GM23338 (cell line): Measurements from ENCODE around the gene SLC16A9. TPM values are rescaled to one million over a fixed set of nuclear protein-coding genes. Genes with fewer than 3 reads are reported as not detected.

ENCODE experiments used
- ATAC-seq: fragments of 200-7000 bp; cut with Tn5 transposase; 3 replicates; pipeline ENCODE4 v1.9.1; 2020
- DNase-seq: peaks from one replicate; pipeline ENCODE4 v3.0.0-alpha.2; 2015; ENCODE audit warnings: low spot score
- H2AFZ ChIP-seq: fragments of 200-600 bp; sonication (generic); 2 replicates; pipeline ENCODE4 v1.8.0; 2016; ENCODE audit warnings: antibody characterized with exemption, mild to moderate bottlenecking, moderate library complexity
- H3F3A ChIP-seq: fragments of 200-600 bp; sonication (generic); replicated peaks from 2 replicates; pipeline ENCODE4 v1.8.0; 2017; ENCODE audit warnings: antibody characterized with exemption, mixed run types, low read depth
- H3K27ac ChIP-seq: fragments of 200-600 bp; sonication (generic); 2 replicates; pipeline ENCODE4 v1.6.1; 2016; ENCODE audit warnings: low read depth
- H3K27me3 ChIP-seq: fragments of 200-600 bp; sonication (generic); 2 replicates; pipeline ENCODE4 v1.8.0; 2016; ENCODE audit warnings: mild to moderate bottlenecking, mixed run types, moderate library complexity; ENCODE audit not compliant: insufficient read depth
- H3K36me3 ChIP-seq: fragments of 200-600 bp; sonication (generic); 2 replicates; pipeline ENCODE4 v1.8.0; 2016; ENCODE audit warnings: mild to moderate bottlenecking; ENCODE audit not compliant: insufficient read depth
- H3K4me1 ChIP-seq: fragments of 200-600 bp; sonication (generic); 2 replicates; pipeline ENCODE4 v1.8.0; 2016; ENCODE audit warnings: mild to moderate bottlenecking, moderate library complexity; ENCODE audit not compliant: insufficient read depth
- H3K4me2 ChIP-seq: fragments of 200-600 bp; sonication (generic); 2 replicates; pipeline ENCODE4 v1.7.1; 2017; ENCODE audit warnings: mixed run types
- H3K4me3 ChIP-seq: fragments of 200-600 bp; sonication (generic); 2 replicates; pipeline ENCODE4 v1.6.1; 2016; ENCODE audit warnings: mixed run types
- H3K79me2 ChIP-seq: fragments of 200-600 bp; sonication (generic); replicated peaks from 2 replicates; pipeline ENCODE4 v1.8.0; 2017; ENCODE audit warnings: mild to moderate bottlenecking; ENCODE audit not compliant: insufficient read depth
- H3K9me2 ChIP-seq: fragments of 200-600 bp; sonication (generic); 2 replicates; pipeline ENCODE4 v1.8.0; 2017; ENCODE audit not compliant: insufficient read depth
- H4K20me1 ChIP-seq: fragments of 200-600 bp; sonication (generic); replicated peaks from 2 replicates; pipeline ENCODE4 v1.8.0; 2017; ENCODE audit warnings: mild to moderate bottlenecking; ENCODE audit not compliant: insufficient read depth
- H3K27ac Mint-ChIP-seq: 2 replicates; pipeline ENCODE4 v1.8.0; 2020; ENCODE audit warnings: inconsistent platforms, mild to moderate bottlenecking, moderate library complexity, mixed read lengths
- H3K27me3 Mint-ChIP-seq: 3 replicates; pipeline ENCODE4 v1.8.0; 2022; ENCODE audit warnings: low read depth, mild to moderate bottlenecking, moderate library complexity, mixed read lengths, inconsistent platforms; ENCODE audit not compliant: insufficient read depth, poor library complexity
- H3K36me3 Mint-ChIP-seq: 3 replicates; pipeline ENCODE4 v1.8.0; 2021; ENCODE audit warnings: low read depth, mild to moderate bottlenecking, inconsistent platforms, moderate library complexity, mixed read lengths
- H3K4me1 Mint-ChIP-seq: 3 replicates; pipeline ENCODE4 v1.8.0; 2020; ENCODE audit warnings: mild to moderate bottlenecking, inconsistent platforms, mixed read lengths
- H3K4me3 Mint-ChIP-seq: 3 replicates; pipeline ENCODE4 v1.8.0; 2021; ENCODE audit warnings: moderate library complexity, mild to moderate bottlenecking, inconsistent platforms, mixed read lengths
- H3K9me3 Mint-ChIP-seq: 3 replicates; pipeline ENCODE4 v1.8.0; 2020; ENCODE audit warnings: moderate library complexity, mild to moderate bottlenecking, inconsistent platforms, mixed read lengths
- CREB1 ChIP-seq: fragments of 250-450 bp; sonication (Bioruptor Pico); IDR thresholded peaks from 2 replicates; pipeline ENCODE4 v1.5.0; 2020; ENCODE audit warnings: low read depth, mild to moderate bottlenecking, moderate library complexity
- EZH2phosphoT487 ChIP-seq: fragments of 200-600 bp; sonication (generic); IDR thresholded peaks from one replicate; pipeline ENCODE4 v1.8.1; 2018; ENCODE audit warnings: antibody characterized with exemption; ENCODE audit not compliant: unreplicated experiment
- JUNB ChIP-seq: IDR thresholded peaks from one replicate; pipeline ENCODE4 v1.6.1; 2016; ENCODE audit warnings: antibody characterized with exemption; ENCODE audit not compliant: unreplicated experiment
- NANOG ChIP-seq: IDR thresholded peaks from 2 replicates; pipeline ENCODE4 v1.6.1; 2016; ENCODE audit warnings: antibody characterized with exemption, borderline replicate concordance
- POLR2AphosphoS5 ChIP-seq: IDR thresholded peaks from 2 replicates; pipeline ENCODE4 v1.6.1; 2016; ENCODE audit warnings: antibody characterized with exemption, low read depth
- REST ChIP-seq: IDR thresholded peaks from one replicate; pipeline ENCODE4 v1.6.1; 2018; ENCODE audit warnings: antibody characterized with exemption; ENCODE audit not compliant: unreplicated experiment
- ZNF331 ChIP-seq: fragments of 250-450 bp; sonication (Bioruptor Pico); IDR thresholded peaks from 2 replicates; pipeline ENCODE4 v1.5.0; 2020; ENCODE audit warnings: low read depth, mild to moderate bottlenecking, moderate library complexity
- ZNF462 ChIP-seq: fragments of 250-450 bp; sonication (Bioruptor Pico); IDR thresholded peaks from 2 replicates; pipeline ENCODE4 v1.5.0; 2020; ENCODE audit warnings: mild to moderate bottlenecking, moderate library complexity
- polyA plus RNA-seq: library from polyadenylated mRNA; unstranded; fragments of >200 nt; fragmentation: Nextera tagmentation; extraction: Ambion mirVana; gene quantifications from 2 replicates; pipeline ENCODE4 v1.2.1, GENCODE V29; 2016
- total RNA-seq: library from RNA; depleted of rRNA; stranded (reverse); fragments of >200 nt; shearing (Covaris generic); gene quantifications from 2 replicates; pipeline ENCODE4 v1.2.3, GENCODE V29; 2014

Gene SLC16A9
- total and polyA plus RNA-seq, 2 experiments from 2014 or later: 6.5 to 11.4 TPM

GRCh38 chr10:59631882-59632807 lies 77.5 kb downstream of the SLC16A9 start:
- peaks cover 7% of the 10 kb centered on the region; the same call in 2 of the 3 replicates for H3K4me1 Mint-ChIP-seq
- no peak for TF ChIP-seq POLR2AphosphoS5
- no peak for TF ChIP-seq ZNF331 (CRISPR knock-in tag)
- TF ChIP-seq NANOG: no peak
- TF ChIP-seq EZH2phosphoT487: no peak
- TF ChIP-seq JUNB: no peak
- no peak for TF ChIP-seq REST

GRCh38 chr10:59631237-59631636 lies 78.4 kb downstream of the SLC16A9 start:
- H2AFZ ChIP-seq: no peak overlapping the region
- no peak for TF ChIP-seq ZNF462 (CRISPR knock-in tag)
- TF ChIP-seq CREB1: no peak
- H3K79me2 ChIP-seq: no peaks in the 10 kb centered on the region
- no peak overlapping the region for H3K27ac ChIP-seq
- no peaks in the 10 kb centered on the region for H3K9me3 Mint-ChIP-seq
- no peaks in the 10 kb centered on the region for H3K36me3 ChIP-seq
- DNase-seq (no peak), ATAC-seq (no peak)
- no peaks in the 10 kb centered on the region for H3K27me3 ChIP-seq
- no peaks in the 10 kb centered on the region for H3K9me2 ChIP-seq
- H3K4me2 ChIP-seq: no peak overlapping the region
- peaks cover 2% of the 10 kb centered on the region for H3K27me3 Mint-ChIP-seq
- no peaks in the 10 kb centered on the region for H4K20me1 ChIP-seq
- no peaks in the 10 kb centered on the region for H3K36me3 Mint-ChIP-seq
- peaks cover 8% of the 10 kb centered on the region for H3K4me1 ChIP-seq
- H3K4me3 Mint-ChIP-seq: no peak overlapping the region
- no peak overlapping the region for H3K4me3 ChIP-seq
- peaks cover 16% of the 10 kb centered on the region for H3K4me1 Mint-ChIP-seq
- no peaks in the 10 kb centered on the region for H3F3A ChIP-seq
- H3K27ac Mint-ChIP-seq: no peak overlapping the region

More at GRCh38 chr10:59631882-59632807, 77.5 kb downstream of the SLC16A9 start:
- no peak overlapping the region for H3K27ac Mint-ChIP-seq
- Histone ChIP-seq H3K4me3 (no peak overlapping the region), H3K27ac (no peak overlapping the region), H3K36me3 (no peaks in the 10 kb centered on the region), H3K27me3 (no peaks in the 10 kb centered on the region), H3K9me2 (0 out of 2 replicates have a peak, but pooled peaks cover 3% of the 10 kb centered on the region), H2AFZ (no peak overlapping the region), H3K4me2 (no peak overlapping the region), H3K79me2 (no peaks in the 10 kb centered on the region), H4K20me1 (no peaks in the 10 kb centered on the region), H3K4me1 (no peaks in the 10 kb centered on the region), H3F3A (no peaks in the 10 kb centered on the region)
- peaks cover 2% of the 10 kb centered on the region for H3K9me3 Mint-ChIP-seq
- DNase-seq (no peak), ATAC-seq (no peak)
- peaks cover 2% of the 10 kb centered on the region for H3K27me3 Mint-ChIP-seq
- peaks cover 1% of the 10 kb centered on the region; the same call in 1 of the 3 replicates for H3K36me3 Mint-ChIP-seq
- H3K4me3 Mint-ChIP-seq: no peak overlapping the region
